K562 (cell line): Measurements from ENCODE around the gene PUM2.

ENCODE experiments used
- CBX5 ChIP-seq: IDR thresholded peaks from 2 replicates; pipeline ENCODE4 v1.6.1; 2014; ENCODE audit warnings: low read depth, borderline replicate concordance
- DNMT1 ChIP-seq: fragments of 450-650 bp; IDR thresholded peaks from 2 replicates; pipeline ENCODE4 v1.6.1; 2016; ENCODE audit warnings: antibody characterized with exemption, mild to moderate bottlenecking
- FOXK2 ChIP-seq, 2 experiments: fragments of 450-650 bp; IDR thresholded peaks in 1 of 2; conservative IDR thresholded peaks in 1 of 2; 2 replicates each; pipeline ENCODE4 v1.6.1; 2016; ENCODE audit warnings: low read depth in 2 of 2, mild to moderate bottlenecking in 1 of 2
- ILK ChIP-seq: fragments of 450-650 bp; IDR thresholded peaks from 2 replicates; pipeline ENCODE4 v1.6.1; 2016; ENCODE audit warnings: missing genetic modification characterization, low read depth, mild to moderate bottlenecking, missing compliant biosample characterization, moderate library complexity, borderline replicate concordance
- NUFIP1 ChIP-seq: fragments of 450-650 bp; IDR thresholded peaks from 2 replicates; pipeline ENCODE4 v1.6.1; 2018; ENCODE audit not compliant: partially characterized antibody
- PHB2 ChIP-seq: fragments of 450-650 bp; IDR thresholded peaks from 2 replicates; pipeline ENCODE4 v1.6.1; 2017; ENCODE audit warnings: low read depth
- POLR2AphosphoS5 ChIP-seq: IDR thresholded peaks from 2 replicates; pipeline ENCODE4 v1.6.1; 2011; ENCODE audit warnings: mild to moderate bottlenecking, low read depth, low read length, moderate library complexity; ENCODE audit not compliant: control insufficient read depth, insufficient read depth
- PTBP1 ChIP-seq: fragments of 200-400 bp; formaldehyde crosslinking; IDR thresholded peaks from 2 replicates; pipeline ENCODE4 v1.6.1; 2017; ENCODE audit warnings: low read depth, low read length
- RAD51 ChIP-seq: fragments of 450-650 bp; IDR thresholded peaks from 2 replicates; pipeline ENCODE4 v1.7.1; 2016; ENCODE audit warnings: low read depth, mild to moderate bottlenecking, borderline replicate concordance
- ZNF124 ChIP-seq: sonication (generic); formaldehyde crosslinking; IDR thresholded peaks from 2 replicates; pipeline ENCODE4 v1.8.1; 2022; ENCODE audit warnings: missing genetic modification reagents
- TF ChIP-seq, protein P1 (sequence below): fragments of 250-450 bp; sonication (Bioruptor Pico); IDR thresholded peaks from 2 replicates; pipeline ENCODE4 v1.8.0; 2022; ENCODE audit warnings: inconsistent platforms, mild to moderate bottlenecking, moderate library complexity, borderline replicate concordance
- TF ChIP-seq, protein P2 (sequence below), 3 experiments: IDR thresholded peaks in 2 of 3; conservative IDR thresholded peaks in 1 of 3; 2 replicates each; pipeline ENCODE4 v1.5.1; 2011 to 2012; ENCODE audit warnings: low read length in 3 of 3, mild to moderate bottlenecking in 3 of 3, control low read depth in 2 of 3, improper control_type of control experiment in 1 of 3, inconsistent platforms in 1 of 3, low read depth in 1 of 3, mixed read lengths in 1 of 3, moderate library complexity in 1 of 3; ENCODE audit not compliant: insufficient read depth in 2 of 3
- TF ChIP-seq, protein P3 (sequence below): fragments of 450-650 bp; IDR thresholded peaks from 2 replicates; pipeline ENCODE4 v1.7.1; 2018; ENCODE audit warnings: mild to moderate bottlenecking, low read depth; ENCODE audit not compliant: partially characterized antibody
- TF ChIP-seq, protein P4 (sequence below), 2 experiments: fragments of 450-650 bp; formaldehyde crosslinking in 1 of 2; IDR thresholded peaks; 2 replicates each; pipeline versions ENCODE4 v1.4.0 to v1.6.1; 2014 to 2020; ENCODE audit warnings: mild to moderate bottlenecking in 2 of 2, borderline replicate concordance in 1 of 2, low read depth in 1 of 2

DNA sequence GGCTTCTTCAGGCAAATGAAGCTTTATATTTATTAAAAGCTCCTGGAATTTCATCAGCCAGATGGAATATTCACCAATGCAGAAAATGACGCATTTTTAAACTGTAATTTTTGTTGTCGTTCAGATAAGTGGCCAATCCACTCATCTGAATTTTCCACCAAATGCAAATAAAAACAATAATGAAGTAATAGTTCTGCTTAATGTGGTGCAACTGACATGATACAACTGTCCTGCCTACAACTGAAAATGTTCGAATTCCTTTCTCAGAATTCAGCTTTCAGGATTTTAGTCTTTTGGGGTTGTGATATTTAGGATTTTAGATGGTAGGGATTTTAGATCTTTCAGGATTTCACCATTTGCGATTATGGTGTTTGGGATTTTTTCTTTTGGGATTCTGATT, 27.1 kb upstream of the PUM2 start:
- TF ChIP-seq ILK (no peak), PHB2 (no peak), ZNF124 (CRISPR knock-in tag) (no peak), NUFIP1 (no peak), PTBP1 (no peak), RAD51 (no peak), POLR2AphosphoS5 (no peak), CBX5 (no peak), DNMT1 (no peak), FOXK2 (conservative IDR thresholded peaks at IDR 0.05 in 1 of 2, IDR thresholded peaks at IDR 0.05 in 1 of 2; ENCODE audit: low read depth in 2 of 2) (no peak)
- TF ChIP-seq, protein P1, sequence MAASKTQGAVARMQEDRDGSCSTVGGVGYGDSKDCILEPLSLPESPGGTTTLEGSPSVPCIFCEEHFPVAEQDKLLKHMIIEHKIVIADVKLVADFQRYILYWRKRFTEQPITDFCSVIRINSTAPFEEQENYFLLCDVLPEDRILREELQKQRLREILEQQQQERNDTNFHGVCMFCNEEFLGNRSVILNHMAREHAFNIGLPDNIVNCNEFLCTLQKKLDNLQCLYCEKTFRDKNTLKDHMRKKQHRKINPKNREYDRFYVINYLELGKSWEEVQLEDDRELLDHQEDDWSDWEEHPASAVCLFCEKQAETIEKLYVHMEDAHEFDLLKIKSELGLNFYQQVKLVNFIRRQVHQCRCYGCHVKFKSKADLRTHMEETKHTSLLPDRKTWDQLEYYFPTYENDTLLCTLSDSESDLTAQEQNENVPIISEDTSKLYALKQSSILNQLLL = no peak
- TF ChIP-seq, protein P2, sequence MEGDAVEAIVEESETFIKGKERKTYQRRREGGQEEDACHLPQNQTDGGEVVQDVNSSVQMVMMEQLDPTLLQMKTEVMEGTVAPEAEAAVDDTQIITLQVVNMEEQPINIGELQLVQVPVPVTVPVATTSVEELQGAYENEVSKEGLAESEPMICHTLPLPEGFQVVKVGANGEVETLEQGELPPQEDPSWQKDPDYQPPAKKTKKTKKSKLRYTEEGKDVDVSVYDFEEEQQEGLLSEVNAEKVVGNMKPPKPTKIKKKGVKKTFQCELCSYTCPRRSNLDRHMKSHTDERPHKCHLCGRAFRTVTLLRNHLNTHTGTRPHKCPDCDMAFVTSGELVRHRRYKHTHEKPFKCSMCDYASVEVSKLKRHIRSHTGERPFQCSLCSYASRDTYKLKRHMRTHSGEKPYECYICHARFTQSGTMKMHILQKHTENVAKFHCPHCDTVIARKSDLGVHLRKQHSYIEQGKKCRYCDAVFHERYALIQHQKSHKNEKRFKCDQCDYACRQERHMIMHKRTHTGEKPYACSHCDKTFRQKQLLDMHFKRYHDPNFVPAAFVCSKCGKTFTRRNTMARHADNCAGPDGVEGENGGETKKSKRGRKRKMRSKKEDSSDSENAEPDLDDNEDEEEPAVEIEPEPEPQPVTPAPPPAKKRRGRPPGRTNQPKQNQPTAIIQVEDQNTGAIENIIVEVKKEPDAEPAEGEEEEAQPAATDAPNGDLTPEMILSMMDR (IDR thresholded peaks at IDR 0.05 in 2 of 3, conservative IDR thresholded peaks at IDR 0.05 in 1 of 3; ENCODE audit: insufficient read depth in 2 of 3, low read depth in 1 of 3, low read length in 3 of 3) = no peak
- TF ChIP-seq, protein P3, sequence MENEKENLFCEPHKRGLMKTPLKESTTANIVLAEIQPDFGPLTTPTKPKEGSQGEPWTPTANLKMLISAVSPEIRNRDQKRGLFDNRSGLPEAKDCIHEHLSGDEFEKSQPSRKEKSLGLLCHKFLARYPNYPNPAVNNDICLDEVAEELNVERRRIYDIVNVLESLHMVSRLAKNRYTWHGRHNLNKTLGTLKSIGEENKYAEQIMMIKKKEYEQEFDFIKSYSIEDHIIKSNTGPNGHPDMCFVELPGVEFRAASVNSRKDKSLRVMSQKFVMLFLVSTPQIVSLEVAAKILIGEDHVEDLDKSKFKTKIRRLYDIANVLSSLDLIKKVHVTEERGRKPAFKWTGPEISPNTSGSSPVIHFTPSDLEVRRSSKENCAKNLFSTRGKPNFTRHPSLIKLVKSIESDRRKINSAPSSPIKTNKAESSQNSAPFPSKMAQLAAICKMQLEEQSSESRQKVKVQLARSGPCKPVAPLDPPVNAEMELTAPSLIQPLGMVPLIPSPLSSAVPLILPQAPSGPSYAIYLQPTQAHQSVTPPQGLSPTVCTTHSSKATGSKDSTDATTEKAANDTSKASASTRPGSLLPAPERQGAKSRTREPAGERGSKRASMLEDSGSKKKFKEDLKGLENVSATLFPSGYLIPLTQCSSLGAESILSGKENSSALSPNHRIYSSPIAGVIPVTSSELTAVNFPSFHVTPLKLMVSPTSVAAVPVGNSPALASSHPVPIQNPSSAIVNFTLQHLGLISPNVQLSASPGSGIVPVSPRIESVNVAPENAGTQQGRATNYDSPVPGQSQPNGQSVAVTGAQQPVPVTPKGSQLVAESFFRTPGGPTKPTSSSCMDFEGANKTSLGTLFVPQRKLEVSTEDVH = no peak
- TF ChIP-seq, protein P4, sequence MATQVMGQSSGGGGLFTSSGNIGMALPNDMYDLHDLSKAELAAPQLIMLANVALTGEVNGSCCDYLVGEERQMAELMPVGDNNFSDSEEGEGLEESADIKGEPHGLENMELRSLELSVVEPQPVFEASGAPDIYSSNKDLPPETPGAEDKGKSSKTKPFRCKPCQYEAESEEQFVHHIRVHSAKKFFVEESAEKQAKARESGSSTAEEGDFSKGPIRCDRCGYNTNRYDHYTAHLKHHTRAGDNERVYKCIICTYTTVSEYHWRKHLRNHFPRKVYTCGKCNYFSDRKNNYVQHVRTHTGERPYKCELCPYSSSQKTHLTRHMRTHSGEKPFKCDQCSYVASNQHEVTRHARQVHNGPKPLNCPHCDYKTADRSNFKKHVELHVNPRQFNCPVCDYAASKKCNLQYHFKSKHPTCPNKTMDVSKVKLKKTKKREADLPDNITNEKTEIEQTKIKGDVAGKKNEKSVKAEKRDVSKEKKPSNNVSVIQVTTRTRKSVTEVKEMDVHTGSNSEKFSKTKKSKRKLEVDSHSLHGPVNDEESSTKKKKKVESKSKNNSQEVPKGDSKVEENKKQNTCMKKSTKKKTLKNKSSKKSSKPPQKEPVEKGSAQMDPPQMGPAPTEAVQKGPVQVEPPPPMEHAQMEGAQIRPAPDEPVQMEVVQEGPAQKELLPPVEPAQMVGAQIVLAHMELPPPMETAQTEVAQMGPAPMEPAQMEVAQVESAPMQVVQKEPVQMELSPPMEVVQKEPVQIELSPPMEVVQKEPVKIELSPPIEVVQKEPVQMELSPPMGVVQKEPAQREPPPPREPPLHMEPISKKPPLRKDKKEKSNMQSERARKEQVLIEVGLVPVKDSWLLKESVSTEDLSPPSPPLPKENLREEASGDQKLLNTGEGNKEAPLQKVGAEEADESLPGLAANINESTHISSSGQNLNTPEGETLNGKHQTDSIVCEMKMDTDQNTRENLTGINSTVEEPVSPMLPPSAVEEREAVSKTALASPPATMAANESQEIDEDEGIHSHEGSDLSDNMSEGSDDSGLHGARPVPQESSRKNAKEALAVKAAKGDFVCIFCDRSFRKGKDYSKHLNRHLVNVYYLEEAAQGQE (IDR thresholded peaks at IDR 0.05; ENCODE audit: borderline replicate concordance) = no peak
- TF ChIP-seq, protein P4 (CRISPR knock-in tag; IDR thresholded peaks at IDR 0.05; ENCODE audit: low read depth) = no peak
